GM12892 (cell line): ENCODE measurements around the gene MICAL2.

Experiments used
- POLR2A ChIP-seq: IDR thresholded peaks from 2 replicates; pipeline ENCODE4 v1.6.1; 2011; ENCODE audit warnings: low read depth, low read length, control low read depth
- TAF1 ChIP-seq: IDR thresholded peaks from 2 replicates; pipeline ENCODE4 v1.6.1; 2011; ENCODE audit warnings: low read depth, mild to moderate bottlenecking, control low read depth, low read length, borderline replicate concordance

- no peak for TF ChIP-seq POLR2A
- TF ChIP-seq TAF1 = no peak
Measured at GRCh38 chr11:12119502-12119901, 9.1 kb downstream of the MICAL2 start.
